Measurements from ENCODE around the gene ACVR1.

DNA sequence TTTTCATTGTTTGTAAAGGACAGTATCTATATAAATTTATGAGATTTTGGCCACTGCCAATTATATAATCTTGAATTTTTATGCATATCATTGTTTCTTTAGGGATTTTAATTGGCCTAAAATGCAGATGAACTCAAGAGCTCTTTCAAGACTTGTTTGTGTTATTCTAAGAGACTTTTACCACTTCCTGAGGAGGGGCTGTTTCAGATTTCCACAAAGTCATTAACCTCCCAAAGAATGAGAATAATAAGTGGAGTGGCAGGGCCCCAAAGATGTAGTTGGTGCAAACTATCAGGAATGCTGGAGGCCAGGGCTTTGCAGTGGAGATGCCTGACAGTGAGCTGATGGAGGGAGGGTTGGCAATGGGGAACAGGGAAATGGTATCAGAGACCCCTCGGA, 15.5 kb upstream of the ACVR1 start:
- TF ChIP-seq NFYB (IDR thresholded peaks at IDR 0.05; ENCODE audit: extremely low read depth, insufficient read length) = no peak
- no peak for TF ChIP-seq NBN (IDR thresholded peaks at IDR 0.05; ENCODE audit: low read depth)
- TF ChIP-seq TRIM24 (IDR thresholded peaks at IDR 0.05) = no peak
- TF ChIP-seq L3MBTL2 (IDR thresholded peaks at IDR 0.05) = no peak
- TF ChIP-seq ZNF174 (CRISPR knock-in tag; IDR thresholded peaks at IDR 0.05) = no peak
- no peak for TF ChIP-seq CHD4 (IDR thresholded peaks at IDR 0.05; ENCODE audit: insufficient read depth, insufficient replicate concordance, low read depth, low read length, poor library complexity, severe bottlenecking)
- TF ChIP-seq, protein P1, sequence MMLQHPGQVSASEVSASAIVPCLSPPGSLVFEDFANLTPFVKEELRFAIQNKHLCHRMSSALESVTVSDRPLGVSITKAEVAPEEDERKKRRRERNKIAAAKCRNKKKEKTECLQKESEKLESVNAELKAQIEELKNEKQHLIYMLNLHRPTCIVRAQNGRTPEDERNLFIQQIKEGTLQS (IDR thresholded peaks at IDR 0.05) = no peak
- TF ChIP-seq, protein P1 (CRISPR knock-in tag; conservative IDR thresholded peaks at IDR 0.05) = no peak
- no peak for TF ChIP-seq CEBPB (tag; IDR thresholded peaks at IDR 0.05)
- TF ChIP-seq POLR2AphosphoS5 (IDR thresholded peaks at IDR 0.05; ENCODE audit: control insufficient read depth, insufficient read depth, low read depth, low read length) = no peak
- TF ChIP-seq RFX5 (IDR thresholded peaks at IDR 0.05; ENCODE audit: low read depth, low read length) = no peak
- TF ChIP-seq, protein P2, sequence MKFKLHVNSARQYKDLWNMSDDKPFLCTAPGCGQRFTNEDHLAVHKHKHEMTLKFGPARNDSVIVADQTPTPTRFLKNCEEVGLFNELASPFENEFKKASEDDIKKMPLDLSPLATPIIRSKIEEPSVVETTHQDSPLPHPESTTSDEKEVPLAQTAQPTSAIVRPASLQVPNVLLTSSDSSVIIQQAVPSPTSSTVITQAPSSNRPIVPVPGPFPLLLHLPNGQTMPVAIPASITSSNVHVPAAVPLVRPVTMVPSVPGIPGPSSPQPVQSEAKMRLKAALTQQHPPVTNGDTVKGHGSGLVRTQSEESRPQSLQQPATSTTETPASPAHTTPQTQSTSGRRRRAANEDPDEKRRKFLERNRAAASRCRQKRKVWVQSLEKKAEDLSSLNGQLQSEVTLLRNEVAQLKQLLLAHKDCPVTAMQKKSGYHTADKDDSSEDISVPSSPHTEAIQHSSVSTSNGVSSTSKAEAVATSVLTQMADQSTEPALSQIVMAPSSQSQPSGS (CRISPR knock-in tag; IDR thresholded peaks at IDR 0.05) = no peak
- TF ChIP-seq EGR1 (conservative IDR thresholded peaks at IDR 0.05) = no peak
- no peak for TF ChIP-seq YY1 (IDR thresholded peaks at IDR 0.05; ENCODE audit: borderline replicate concordance in 1 of 3, control insufficient read depth in 1 of 3, extremely low read depth in 1 of 3, insufficient read depth in 3 of 3, insufficient read length in 1 of 3, insufficient replicate concordance in 2 of 3, low read depth in 1 of 3, low read length in 2 of 3)

Measured in K562 (cell line).